ENCODE results near the gene MPZL1. TPM values are rescaled to one million over a fixed set of nuclear protein-coding genes. Genes with fewer than 3 reads are reported as not detected.

Gene MPZL1
- polyA plus RNA-seq, 2 of the 4 experiments (the other 2 are of a cell fraction): 92.6 to 178 TPM

DNA sequence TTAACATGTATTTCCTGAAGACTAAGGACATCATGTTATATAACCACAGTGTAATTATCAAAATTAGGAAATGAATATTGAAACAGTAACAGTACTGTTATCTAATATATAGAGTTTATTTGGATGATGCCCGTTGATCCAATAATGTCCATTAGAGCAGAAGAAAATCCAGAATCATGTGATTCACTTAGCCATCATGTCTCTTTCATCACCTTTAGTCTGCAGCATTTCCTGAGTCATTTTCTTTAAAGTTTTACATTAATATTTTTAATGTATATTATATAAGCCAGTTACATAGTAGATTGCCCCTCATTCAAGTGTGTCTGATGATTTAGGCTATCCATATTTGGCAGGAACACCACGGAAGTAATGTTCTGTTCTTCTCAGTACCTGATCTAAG, 28.9 kb downstream of the MPZL1 start:
- Histone ChIP-seq H3K4me2 (no peak overlapping the region), H3K9me3 (no peaks in the 10 kb centered on the region), H3K4me3 (no peak overlapping the region), H3K4me1 (peaks cover 68% of the 10 kb centered on the region), H3K27ac (no peak overlapping the region)
- ATAC-seq: no peak
- FAIRE-seq: no peak
- CTCF ChIA-PET: no interaction called here
- POLR2A ChIA-PET: no interaction called here
- no peak for DNase-seq (ENCODE audit: low read depth in 1 of 2, low spot score in 1 of 2)
- TF ChIP-seq, protein P1, sequence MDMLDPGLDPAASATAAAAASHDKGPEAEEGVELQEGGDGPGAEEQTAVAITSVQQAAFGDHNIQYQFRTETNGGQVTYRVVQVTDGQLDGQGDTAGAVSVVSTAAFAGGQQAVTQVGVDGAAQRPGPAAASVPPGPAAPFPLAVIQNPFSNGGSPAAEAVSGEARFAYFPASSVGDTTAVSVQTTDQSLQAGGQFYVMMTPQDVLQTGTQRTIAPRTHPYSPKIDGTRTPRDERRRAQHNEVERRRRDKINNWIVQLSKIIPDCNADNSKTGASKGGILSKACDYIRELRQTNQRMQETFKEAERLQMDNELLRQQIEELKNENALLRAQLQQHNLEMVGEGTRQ (IDR thresholded peaks at IDR 0.05): no peak
- no peak for TF ChIP-seq MYC (IDR thresholded peaks at IDR 0.05; ENCODE audit: borderline replicate concordance, low read length)
- TF ChIP-seq ZNF302 (CRISPR knock-in tag; IDR thresholded peaks at IDR 0.05): no peak
- TF ChIP-seq NR3C1 (IDR thresholded peaks at IDR 0.05): no peak
- TF ChIP-seq HDAC2 (IDR thresholded peaks at IDR 0.05): no peak
- TF ChIP-seq JUN (IDR thresholded peaks at IDR 0.05): no peak
- no peak for TF ChIP-seq BHLHE40 (IDR thresholded peaks at IDR 0.05; ENCODE audit: low read depth, low read length)
- no peak for TF ChIP-seq CHD4 (IDR thresholded peaks at IDR 0.05; ENCODE audit: borderline replicate concordance)
- TF ChIP-seq FOXS1 (CRISPR knock-in tag; IDR thresholded peaks at IDR 0.05): no peak
- no peak for TF ChIP-seq RFX5 (IDR thresholded peaks at IDR 0.05)
- TF ChIP-seq ELK1 (IDR thresholded peaks at IDR 0.05; ENCODE audit: low read depth, low read length): no peak
- no peak for TF ChIP-seq CEBPB (IDR thresholded peaks at IDR 0.05)
- no peak for TF ChIP-seq FOSB (CRISPR knock-in tag; IDR thresholded peaks at IDR 0.05)
- no peak for TF ChIP-seq BCL3 (IDR thresholded peaks at IDR 0.05)
- TF ChIP-seq, protein P2, sequence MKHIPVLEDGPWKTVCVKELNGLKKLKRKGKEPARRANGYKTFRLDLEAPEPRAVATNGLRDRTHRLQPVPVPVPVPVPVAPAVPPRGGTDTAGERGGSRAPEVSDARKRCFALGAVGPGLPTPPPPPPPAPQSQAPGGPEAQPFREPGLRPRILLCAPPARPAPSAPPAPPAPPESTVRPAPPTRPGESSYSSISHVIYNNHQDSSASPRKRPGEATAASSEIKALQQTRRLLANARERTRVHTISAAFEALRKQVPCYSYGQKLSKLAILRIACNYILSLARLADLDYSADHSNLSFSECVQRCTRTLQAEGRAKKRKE (CRISPR knock-in tag; IDR thresholded peaks at IDR 0.05; ENCODE audit: low read depth): no peak
- TF ChIP-seq, protein P3, sequence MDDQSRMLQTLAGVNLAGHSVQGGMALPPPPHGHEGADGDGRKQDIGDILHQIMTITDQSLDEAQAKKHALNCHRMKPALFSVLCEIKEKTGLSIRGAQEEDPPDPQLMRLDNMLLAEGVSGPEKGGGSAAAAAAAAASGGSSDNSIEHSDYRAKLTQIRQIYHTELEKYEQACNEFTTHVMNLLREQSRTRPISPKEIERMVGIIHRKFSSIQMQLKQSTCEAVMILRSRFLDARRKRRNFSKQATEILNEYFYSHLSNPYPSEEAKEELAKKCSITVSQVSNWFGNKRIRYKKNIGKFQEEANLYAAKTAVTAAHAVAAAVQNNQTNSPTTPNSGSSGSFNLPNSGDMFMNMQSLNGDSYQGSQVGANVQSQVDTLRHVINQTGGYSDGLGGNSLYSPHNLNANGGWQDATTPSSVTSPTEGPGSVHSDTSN (IDR thresholded peaks at IDR 0.05): no peak
- no peak for TF ChIP-seq EHF (CRISPR knock-in tag; IDR thresholded peaks at IDR 0.05)
- no peak for TF ChIP-seq HOXB5 (CRISPR knock-in tag; IDR thresholded peaks at IDR 0.05)
- TF ChIP-seq CTCF (IDR thresholded peaks at IDR 0.05): no peak
- no peak for TF ChIP-seq PHF8 (IDR thresholded peaks at IDR 0.05; ENCODE audit: borderline replicate concordance, low read depth)
- WGBS (ENCODE audit: missing lambda C conversion rate): 91% methylated on average over 2 of the region's 2 CpGs

- CTCF ChIA-PET: no interaction called here
- no peak for FAIRE-seq
- H3K9me3 ChIP-seq: no peaks in the 10 kb centered on the region
- ATAC-seq: no peak
- H3K27ac ChIP-seq: no peak overlapping the region
- POLR2A ChIA-PET: no interaction called here
- H3K4me3 ChIP-seq: no peak overlapping the region
- peaks cover 67% of the 10 kb centered on the region for H3K4me1 ChIP-seq
- TF ChIP-seq EP300 (IDR thresholded peaks at IDR 0.05) (no peak), RARB (CRISPR knock-in tag; IDR thresholded peaks at IDR 0.05) (no peak), JUN (IDR thresholded peaks at IDR 0.05) (no peak), ZNF302 (CRISPR knock-in tag; IDR thresholded peaks at IDR 0.05) (no peak)
- H3K4me2 ChIP-seq: peak overlapping the region; percentile 47
- DNase-seq (ENCODE audit: low read depth in 1 of 2, low spot score in 1 of 2): no peak
- 92% methylated on average over 1 of the region's 1 CpG for WGBS (ENCODE audit: missing lambda C conversion rate)
Observed at GRCh38 chr1:167751676-167752075, 29.9 kb downstream of the MPZL1 start.

All from A549 (cell line).